ENCODE data around the gene CCT5. TPM values are rescaled to one million over a fixed set of nuclear protein-coding genes. Genes with fewer than 3 reads are reported as not detected.
A peak's percentile ranks its signal among the peaks of the same experiment; 100 is the strongest.

CCT5 gene
- total and polyA plus RNA-seq, 10 of the 15 experiments (the other 5 are each of a cell fraction or from before 2014, with no cell fraction given) = 376 to 637 (median 543) TPM

GRCh38 chr5:10303699-10304170, 53.7 kb downstream of the CCT5 start:
- 0 out of 3 replicates have a peak, but pooled peaks have one; percentile 9 for ATAC-seq
- H3K9ac ChIP-seq (ENCODE audit: control insufficient read depth, insufficient read depth, low read length) = no peak overlapping the region

More at GRCh38 chr5:10303699-10304170, 53.7 kb downstream of the CCT5 start:
- BruUV-seq (replicated peaks) = no TSS peak
- Histone ChIP-seq H3K27me3 (replicated peaks in 1 of 2; ENCODE audit: control insufficient read depth in 2 of 2, insufficient read depth in 2 of 2, low read length in 1 of 2) (no peaks in the 10 kb centered on the region; a peak in 1 of 4 replicates), H3K36me3 (ENCODE audit: control insufficient read depth in 2 of 2, insufficient read depth in 2 of 2, low read length in 1 of 2) (no peaks in the 10 kb centered on the region), H2AFZ (ENCODE audit: control insufficient read depth, low read depth, low read length) (no peak overlapping the region), H3K27ac (ENCODE audit: control insufficient read depth, insufficient read depth) (no peak overlapping the region), H3K4me2 (ENCODE audit: control insufficient read depth, insufficient read depth) (no peak overlapping the region), H4K20me1 (ENCODE audit: control insufficient read depth, insufficient read depth) (no peaks in the 10 kb centered on the region), H3K4me3 (no peak overlapping the region), H3K9me3 (replicated peaks; ENCODE audit: control insufficient read depth, insufficient read depth, low read length) (no peaks in the 10 kb centered on the region), H3K79me2 (ENCODE audit: control insufficient read depth, insufficient read depth, low read length) (no peaks in the 10 kb centered on the region), H3K4me1 (ENCODE audit: control insufficient read depth, insufficient read depth, low read length) (no peaks in the 10 kb centered on the region)
- ChIA-PET SMC1A (ENCODE audit: uncharacterized antibody, unreplicated experiment) (interaction anchor here (0.6 kb wide), 1 partner anchor 575 kb away, joined by 3 read pairs; no protein-coding TSS in a partner anchor), POLR2A (no interaction called here), CTCF (interaction anchor here (0.7 to 1.8 kb wide), 4 partner anchors 20 to 56 kb away, joined by 3 to 6 read pairs (median 4); no protein-coding TSS in a partner anchor), RAD21 (ENCODE audit: unreplicated experiment) (no interaction called here)
- 55% methylated on average over 5 of the region's 5 CpGs for WGBS (ENCODE audit: insufficient coverage, insufficient replicate concordance, low lambda C conversion rate, missing lambda C conversion rate)
- intact Hi-C loops (cut with micrococcal nuclease; ENCODE audit: unreplicated experiment) (no loop called here), in situ Hi-C loops (cut with MboI) (no loop called here)
- no peak for FAIRE-seq
- TF ChIP-seq BACH1 (IDR thresholded peaks at IDR 0.05; ENCODE audit: borderline replicate concordance) (no peak), HSF1 (IDR thresholded peaks at IDR 0.05; ENCODE audit: low read depth, low read length) (no peak), PAX8 (IDR thresholded peaks at IDR 0.05) (no peak), IRF3 (IDR thresholded peaks at IDR 0.05) (no peak), SIN3A (IDR thresholded peaks at IDR 0.05; ENCODE audit: low read depth, low read length) (no peak), CBFB (IDR thresholded peaks at IDR 0.05; ENCODE audit: low read depth) (no peak), SKIL (IDR thresholded peaks at IDR 0.05; ENCODE audit: low read depth, poor library complexity, severe bottlenecking) (no peak), BHLHE40 (IDR thresholded peaks at IDR 0.05; ENCODE audit: borderline replicate concordance in 1 of 2, low read depth in 2 of 2, low read length in 1 of 2) (no peak), IRF4 (IDR thresholded peaks at IDR 0.05; ENCODE audit: low read depth, low read length) (no peak), EED (IDR thresholded peaks at IDR 0.05; ENCODE audit: low read depth) (no peak), BCL3 (IDR thresholded peaks at IDR 0.05; ENCODE audit: borderline replicate concordance, insufficient read depth, low read depth, low read length, poor library complexity, severe bottlenecking) (no peak)
- DNase-seq (ENCODE audit: low read depth, low spot score) = no peak

Data from GM12878 (cell line).